A673 (cell line): ENCODE data around the gene CUX1. TPM values are rescaled to one million over a fixed set of nuclear protein-coding genes. Genes with fewer than 3 reads are reported as not detected.

Experiments used
- BruUV-seq: library from RNA; stranded (reverse); fragments of 400-500 nt; replicated peaks from 2 replicates; lab custom pipeline; 2021; lab: Mats Ljungman, UMichigan
- CTCF ChIA-PET: fragments of 300-600 bp; sonication (Branson Sonifier 250); formaldehyde crosslinking; loops from one replicate; lab custom pipeline; 2022; ENCODE audit warnings: antibody characterized with exemption; lab: Charles Lee
- POLR2A ChIA-PET: fragments of 300-600 bp; sonication (Branson Sonifier 250); formaldehyde crosslinking; loops from one replicate; lab custom pipeline; 2022; ENCODE audit warnings: antibody characterized with exemption; ENCODE audit not compliant: low non-redundant PET; lab: Charles Lee
- DNase-seq: peaks from one replicate; pipeline ENCODE4 v3.0.0-alpha.2; 2015; ENCODE audit warnings: low spot score
- H3K27ac ChIP-seq: fragments of 200-600 bp; sonication (generic); 2 replicates; pipeline ENCODE4 v1.5.1; 2016; ENCODE audit warnings: mixed run types, low read depth, mild to moderate bottlenecking, mixed read lengths, antibody characterized with exemption, low read length; ENCODE audit not compliant: poor library complexity, severe bottlenecking
- H3K27me3 ChIP-seq: fragments of 200-600 bp; sonication (generic); replicated peaks from 2 replicates; pipeline ENCODE4 v1.6.1; 2017; ENCODE audit warnings: mixed run types, low read depth, mild to moderate bottlenecking, mixed read lengths, antibody characterized with exemption, low read length; ENCODE audit not compliant: insufficient read depth, poor library complexity
- H3K36me3 ChIP-seq: fragments of 200-600 bp; sonication (generic); 2 replicates; pipeline ENCODE4 v1.6.1; 2016; ENCODE audit warnings: mixed run types, mild to moderate bottlenecking, mixed read lengths, antibody characterized with exemption, low read length; ENCODE audit not compliant: insufficient read depth, poor library complexity, severe bottlenecking
- H3K4me1 ChIP-seq: fragments of 200-600 bp; sonication (generic); 2 replicates; pipeline ENCODE4 v1.6.1; 2017; ENCODE audit warnings: mixed run types, mild to moderate bottlenecking, mixed read lengths, antibody characterized with exemption, low read length; ENCODE audit not compliant: insufficient read depth, poor library complexity, severe bottlenecking
- H3K4me3 ChIP-seq: fragments of 200-600 bp; sonication (generic); 2 replicates; pipeline ENCODE4 v1.5.1; 2016; ENCODE audit warnings: low read depth, mixed run types, mild to moderate bottlenecking, mixed read lengths, low read length; ENCODE audit not compliant: poor library complexity, severe bottlenecking
- H3K9me3 ChIP-seq: fragments of 200-600 bp; sonication (generic); 2 replicates; pipeline ENCODE4 v1.6.1; 2016; ENCODE audit warnings: mixed run types, low read depth, mild to moderate bottlenecking, mixed read lengths, antibody characterized with exemption, low read length; ENCODE audit not compliant: poor library complexity, severe bottlenecking
- CTCF ChIP-seq: fragments of 300-800, 200-600 bp; sonication (generic); conservative IDR thresholded peaks from 2 replicates; pipeline ENCODE4 v1.5.1; 2017; ENCODE audit warnings: low read depth, mild to moderate bottlenecking, antibody characterized with exemption, low read length, moderate library complexity, mixed read lengths
- EZH2 ChIP-seq: fragments of 200-600 bp; sonication (generic); IDR thresholded peaks from 2 replicates; pipeline ENCODE4 v1.6.1; 2017; ENCODE audit warnings: borderline replicate concordance, low read depth, mild to moderate bottlenecking, mixed read lengths, antibody characterized with exemption, low read length; ENCODE audit not compliant: poor library complexity, severe bottlenecking
- intact Hi-C: fragments of 100-400 bp; cut with micrococcal nuclease; formaldehyde crosslinking; loops from one replicate; pipeline ENCODE4 v1.10.0; 2022; ENCODE audit not compliant: unreplicated experiment
- total RNA-seq: library from RNA; stranded (reverse); gene quantifications from 2 replicates; pipeline ENCODE4 v1.2.3, GENCODE V29; 2021

Gene CUX1
- total RNA-seq, 1 experiment from 2014 or later, result 49.4 TPM

DNA sequence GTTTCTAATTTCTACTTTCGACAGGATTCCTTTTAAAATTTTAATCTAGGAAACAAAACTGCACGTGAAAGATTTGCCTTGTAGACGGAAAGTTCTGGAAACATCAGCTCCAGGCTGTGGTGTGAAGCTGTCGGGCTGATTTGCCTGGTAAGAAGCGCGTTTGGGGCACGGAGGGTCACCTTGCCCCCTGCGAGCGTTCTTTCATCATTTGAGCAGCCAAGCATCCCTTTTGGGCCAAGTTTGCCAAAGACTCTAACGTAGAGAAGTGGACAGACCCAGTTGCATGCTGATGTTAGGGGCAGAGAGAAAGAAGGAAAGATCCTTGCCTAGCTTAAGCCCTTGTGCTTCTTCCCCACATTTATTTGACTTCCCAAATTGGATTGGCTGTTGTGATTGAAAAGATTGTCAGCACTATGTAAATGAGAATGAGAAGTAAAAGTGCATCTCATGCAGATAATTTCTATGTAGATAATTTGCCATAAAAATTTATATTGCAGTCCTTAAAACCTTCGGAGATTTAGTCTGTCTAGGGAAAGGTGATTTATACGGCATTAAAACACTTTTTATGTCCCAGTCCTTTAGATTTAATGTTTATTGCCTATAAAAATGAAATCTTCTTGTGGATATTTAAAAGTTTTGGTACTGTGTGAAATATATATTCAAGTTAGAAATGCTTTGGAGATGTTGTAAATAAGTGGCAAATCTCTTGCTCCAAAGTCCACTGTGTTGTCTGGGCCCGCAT, 76.1 kb downstream of the CUX1 start:
- H3K4me3 ChIP-seq, result no peak overlapping the region
- intact Hi-C loops, result no loop called here
- BruUV-seq, result no TSS peak
- DNase-seq, result no peak
- no peak overlapping the region for H3K27ac ChIP-seq
- no peaks in the 10 kb centered on the region for H3K36me3 ChIP-seq
- CTCF ChIA-PET, result no interaction called here
- H3K9me3 ChIP-seq, result no peaks in the 10 kb centered on the region
- no peaks in the 10 kb centered on the region for H3K27me3 ChIP-seq
- POLR2A ChIA-PET, result interaction anchor here (0.7 kb wide), 1 partner anchor 502 kb away, joined by 4 read pairs; no protein-coding TSS in a partner anchor
- H3K4me1 ChIP-seq, result peaks cover 39% of the 10 kb centered on the region
- no peak for TF ChIP-seq EZH2
- TF ChIP-seq CTCF, result no peak

- Histone ChIP-seq H3K27ac (no peak overlapping the region), H3K27me3 (no peaks in the 10 kb centered on the region), H3K4me3 (no peak overlapping the region), H3K36me3 (no peaks in the 10 kb centered on the region), H3K4me1 (peaks cover 43% of the 10 kb centered on the region), H3K9me3 (no peaks in the 10 kb centered on the region)
- DNase-seq, result no peak
- ChIA-PET CTCF (no interaction called here), POLR2A (interaction anchor here (0.6 kb wide), 1 partner anchor 75 kb away, joined by 7 read pairs; no protein-coding TSS in a partner anchor)
- TF ChIP-seq EZH2, result no peak
- no peak for TF ChIP-seq CTCF
- intact Hi-C loops, result no loop called here
- BruUV-seq, result no TSS peak
Measured at GRCh38 chr7:101896316-101896715, 78.9 kb downstream of the CUX1 start.

GRCh38 chr7:101896941-101897340, 79.5 kb downstream of the CUX1 start:
- no peaks in the 10 kb centered on the region for H3K36me3 ChIP-seq
- H3K9me3 ChIP-seq, result no peaks in the 10 kb centered on the region
- CTCF ChIA-PET, result no interaction called here
- TF ChIP-seq CTCF, result no peak
- BruUV-seq, result no TSS peak
- H3K4me3 ChIP-seq, result no peak overlapping the region
- POLR2A ChIA-PET, result interaction anchor here (0.6 kb wide), 1 partner anchor 76 kb away, joined by 7 read pairs; no protein-coding TSS in a partner anchor
- H3K27me3 ChIP-seq, result no peaks in the 10 kb centered on the region
- no peak overlapping the region for H3K27ac ChIP-seq
- intact Hi-C loops, result no loop called here
- DNase-seq, result no peak
- peaks cover 43% of the 10 kb centered on the region for H3K4me1 ChIP-seq
